ENCODE results near the gene SNX33.

Gene SNX33

GRCh38 chr15:75641179-75641503, 6.6 kb upstream of the SNX33 start:
- no peak for DNase-seq (ENCODE audit: low spot score)

- no peak for DNase-seq (ENCODE audit: low spot score)
Measured at GRCh38 chr15:75641603-75642002, 6.1 kb upstream of the SNX33 start.

- no peak for DNase-seq (ENCODE audit: low spot score)
Measured at GRCh38 chr15:75644376-75644775, 3.3 kb upstream of the SNX33 start.

- no peak for DNase-seq (ENCODE audit: low spot score)
Measured at GRCh38 chr15:75646112-75646943, 1.4 kb upstream of the SNX33 start.

GRCh38 chr15:75646944-75647364, 758 bp upstream of the SNX33 start:
- DNase-seq (ENCODE audit: low spot score), result no peak

GRCh38 chr15:75648156-75649000, 666 bp downstream of the SNX33 start:
- DNase-seq (ENCODE audit: low spot score), result no peak

- no peak for DNase-seq (ENCODE audit: low spot score)
Measured at GRCh38 chr15:75649045-75649761, 1.5 kb downstream of the SNX33 start.

GRCh38 chr15:75649848-75650247, 2.1 kb downstream of the SNX33 start:
- no peak for DNase-seq (ENCODE audit: low spot score)

- DNase-seq (ENCODE audit: low spot score), result no peak
Measured at GRCh38 chr15:75650908-75651809, 3.4 kb downstream of the SNX33 start.

GRCh38 chr15:75651810-75652543, 4.3 kb downstream of the SNX33 start:
- no peak for DNase-seq (ENCODE audit: low spot score)

- no peak for DNase-seq (ENCODE audit: low spot score)
Measured at GRCh38 chr15:75653347-75653913, 5.7 kb downstream of the SNX33 start.

GRCh38 chr15:75654201-75654907, 6.6 kb downstream of the SNX33 start:
- DNase-seq (ENCODE audit: low spot score), result no peak

GRCh38 chr15:75655931-75656330, 8.2 kb downstream of the SNX33 start:
- DNase-seq (ENCODE audit: low spot score), result no peak

- DNase-seq (ENCODE audit: low spot score), result no peak
Measured at GRCh38 chr15:75656331-75656730, 8.6 kb downstream of the SNX33 start.

GRCh38 chr15:75656813-75657212, 9.1 kb downstream of the SNX33 start:
- DNase-seq (ENCODE audit: low spot score), result no peak

GRCh38 chr15:75659141-75659771, 11.5 kb downstream of the SNX33 start:
- no peak for DNase-seq (ENCODE audit: low spot score)

GRCh38 chr15:75659928-75660645, 12.4 kb downstream of the SNX33 start:
- DNase-seq (ENCODE audit: low spot score), result no peak

- DNase-seq (ENCODE audit: low spot score), result no peak
Measured at GRCh38 chr15:75661100-75661755, 13.5 kb downstream of the SNX33 start.
